Sigmoid colon (tissue), 3 donors: ENCODE results near the gene NCK1.

Source experiments
- POLR2A ChIP-seq, 2 donors: fragments of 450-650 bp; IDR thresholded peaks; one replicate each; pipeline ENCODE4 v1.6.1; 2016; ENCODE audit warnings: antibody characterized with exemption in 2 of 2, mild to moderate bottlenecking in 2 of 2, moderate library complexity in 2 of 2
- TF ChIP-seq, protein P1 (sequence below), 4 experiments: fragments of 450-650 bp in 3 of 4; fragments of 200-600 bp in 1 of 4; IDR thresholded peaks; one replicate each; pipeline ENCODE4 v1.5.1; 2016 to 2019; ENCODE audit warnings: antibody characterized with exemption in 4 of 4, mild to moderate bottlenecking in 3 of 4, moderate library complexity in 2 of 4

DNA sequence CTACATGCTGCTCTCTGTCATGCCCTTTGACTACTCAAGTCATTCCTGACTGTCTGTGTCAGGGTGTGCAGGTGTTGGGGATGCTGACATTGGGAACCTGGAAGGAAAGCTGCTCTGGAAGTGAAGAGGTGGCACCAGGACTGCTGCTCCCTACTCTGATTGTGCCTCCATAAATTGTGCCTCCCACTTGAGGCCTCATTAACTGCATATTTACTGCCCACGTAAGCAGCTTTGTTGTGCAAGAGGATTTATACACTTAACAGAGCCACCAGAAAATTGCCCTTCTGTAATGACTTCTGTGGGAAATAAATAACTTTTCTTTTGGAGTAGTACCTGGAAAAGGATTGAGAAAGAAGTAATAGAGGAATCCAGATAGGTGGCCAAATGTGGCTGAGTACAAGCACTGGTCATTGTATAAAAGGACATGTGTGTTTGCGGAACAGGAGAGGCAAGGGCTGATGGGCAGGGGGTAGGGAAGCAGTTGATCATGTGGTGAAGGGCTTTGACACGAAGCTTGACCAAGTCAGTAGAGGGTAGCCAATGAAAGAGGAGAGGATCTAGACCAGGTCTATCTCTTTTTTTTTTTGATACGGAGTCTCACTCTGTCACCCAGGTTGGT lies 120.6 kb downstream of the NCK1 start:
- TF ChIP-seq POLR2A (IDR thresholded peaks at IDR 0.05) = no peak
- TF ChIP-seq, protein P1, sequence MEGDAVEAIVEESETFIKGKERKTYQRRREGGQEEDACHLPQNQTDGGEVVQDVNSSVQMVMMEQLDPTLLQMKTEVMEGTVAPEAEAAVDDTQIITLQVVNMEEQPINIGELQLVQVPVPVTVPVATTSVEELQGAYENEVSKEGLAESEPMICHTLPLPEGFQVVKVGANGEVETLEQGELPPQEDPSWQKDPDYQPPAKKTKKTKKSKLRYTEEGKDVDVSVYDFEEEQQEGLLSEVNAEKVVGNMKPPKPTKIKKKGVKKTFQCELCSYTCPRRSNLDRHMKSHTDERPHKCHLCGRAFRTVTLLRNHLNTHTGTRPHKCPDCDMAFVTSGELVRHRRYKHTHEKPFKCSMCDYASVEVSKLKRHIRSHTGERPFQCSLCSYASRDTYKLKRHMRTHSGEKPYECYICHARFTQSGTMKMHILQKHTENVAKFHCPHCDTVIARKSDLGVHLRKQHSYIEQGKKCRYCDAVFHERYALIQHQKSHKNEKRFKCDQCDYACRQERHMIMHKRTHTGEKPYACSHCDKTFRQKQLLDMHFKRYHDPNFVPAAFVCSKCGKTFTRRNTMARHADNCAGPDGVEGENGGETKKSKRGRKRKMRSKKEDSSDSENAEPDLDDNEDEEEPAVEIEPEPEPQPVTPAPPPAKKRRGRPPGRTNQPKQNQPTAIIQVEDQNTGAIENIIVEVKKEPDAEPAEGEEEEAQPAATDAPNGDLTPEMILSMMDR (IDR thresholded peaks at IDR 0.05) = no peak
